ENCODE data around the gene GABBR2. TPM values are rescaled to one million over a fixed set of nuclear protein-coding genes. Genes with fewer than 3 reads are reported as not detected.

The GABBR2 gene
- total and polyA plus RNA-seq, 2 experiments from 2014 or later = 0.89 to 1.3 TPM

GRCh38 chr9:98462310-98462709 is 246.4 kb downstream of the GABBR2 start:
- H3K36me3 Mint-ChIP-seq (ENCODE audit: low read depth) = peaks cover 32% of the 10 kb centered on the region; the same call in 2 of the 3 replicates
- Histone ChIP-seq H3K36me3 (ENCODE audit: insufficient read depth) (peaks cover 15% of the 10 kb centered on the region), H3K27me3 (ENCODE audit: insufficient read depth) (no peaks in the 10 kb centered on the region), H3K4me2 (no peak overlapping the region), H3F3A (replicated peaks; ENCODE audit: low read depth) (no peaks in the 10 kb centered on the region), H3K9me2 (ENCODE audit: insufficient read depth) (no peaks in the 10 kb centered on the region), H3K4me3 (no peak overlapping the region), H3K27ac (ENCODE audit: low read depth) (no peak overlapping the region), H4K20me1 (replicated peaks; ENCODE audit: insufficient read depth) (no peaks in the 10 kb centered on the region), H2AFZ (no peak overlapping the region), H3K4me1 (ENCODE audit: insufficient read depth) (no peaks in the 10 kb centered on the region), H3K79me2 (replicated peaks; ENCODE audit: insufficient read depth) (no peaks in the 10 kb centered on the region)
- H3K9me3 Mint-ChIP-seq = peaks cover 63% of the 10 kb centered on the region
- DNase-seq (ENCODE audit: low spot score) = no peak
- H3K27me3 Mint-ChIP-seq (ENCODE audit: insufficient read depth, low read depth, poor library complexity) = no peaks in the 10 kb centered on the region
- H3K4me1 Mint-ChIP-seq = peaks cover 6% of the 10 kb centered on the region; the same call in 2 of the 3 replicates
- TF ChIP-seq REST (IDR thresholded peaks at IDR 0.05; ENCODE audit: unreplicated experiment) (no peak), CTCF (conservative IDR thresholded peaks at IDR 0.05; ENCODE audit: low read depth in 2 of 2) (no peak)
- no peak for ATAC-seq
- no peak overlapping the region for H3K27ac Mint-ChIP-seq
- H3K4me3 Mint-ChIP-seq = no peak overlapping the region

GRCh38 chr9:98460704-98461103 is 248.0 kb downstream of the GABBR2 start:
- Histone ChIP-seq H3K27me3 (ENCODE audit: insufficient read depth) (no peaks in the 10 kb centered on the region), H3K4me1 (ENCODE audit: insufficient read depth) (no peaks in the 10 kb centered on the region), H3K4me2 (no peak overlapping the region), H3K36me3 (ENCODE audit: insufficient read depth) (peaks cover 15% of the 10 kb centered on the region), H3K27ac (ENCODE audit: low read depth) (no peak overlapping the region), H3K79me2 (replicated peaks; ENCODE audit: insufficient read depth) (no peaks in the 10 kb centered on the region), H3F3A (replicated peaks; ENCODE audit: low read depth) (no peaks in the 10 kb centered on the region), H3K4me3 (no peak overlapping the region), H3K9me2 (ENCODE audit: insufficient read depth) (no peaks in the 10 kb centered on the region), H2AFZ (no peak overlapping the region), H4K20me1 (replicated peaks; ENCODE audit: insufficient read depth) (no peaks in the 10 kb centered on the region)
- peaks cover 2% of the 10 kb centered on the region for H3K27me3 Mint-ChIP-seq (ENCODE audit: insufficient read depth, low read depth, poor library complexity)
- no peak overlapping the region for H3K4me3 Mint-ChIP-seq
- peaks cover 7% of the 10 kb centered on the region; the same call in 2 of the 3 replicates for H3K4me1 Mint-ChIP-seq
- peaks cover 57% of the 10 kb centered on the region for H3K9me3 Mint-ChIP-seq
- DNase-seq (ENCODE audit: low spot score) = no peak
- H3K36me3 Mint-ChIP-seq (ENCODE audit: low read depth) = peaks cover 32% of the 10 kb centered on the region
- ATAC-seq = no peak
- H3K27ac Mint-ChIP-seq = no peak overlapping the region
- TF ChIP-seq ZNF331 (CRISPR knock-in tag; IDR thresholded peaks at IDR 0.05; ENCODE audit: low read depth) (no peak), NANOG (IDR thresholded peaks at IDR 0.05; ENCODE audit: borderline replicate concordance) (no peak), REST (IDR thresholded peaks at IDR 0.05; ENCODE audit: unreplicated experiment) (no peak), POLR2AphosphoS5 (IDR thresholded peaks at IDR 0.05; ENCODE audit: low read depth) (no peak), STAT1 (IDR thresholded peaks at IDR 0.05; ENCODE audit: unreplicated experiment) (no peak), CREB1 (CRISPR knock-in tag; IDR thresholded peaks at IDR 0.05; ENCODE audit: low read depth) (no peak), CTCF (conservative IDR thresholded peaks at IDR 0.05; ENCODE audit: low read depth in 2 of 2) (no peak)

Data from GM23338 (cell line).